SK-N-SH (cell line): ENCODE measurements around the gene EIF3F.

ENCODE experiments used
- EP300 ChIP-seq, 2 experiments: IDR thresholded peaks; 2 replicates each; pipeline versions ENCODE4 v1.4.0 to v1.6.1; 2012; ENCODE audit warnings: borderline replicate concordance in 1 of 2, low read depth in 1 of 2, low read length in 1 of 2
- POLR2AphosphoS5 ChIP-seq: IDR thresholded peaks from 2 replicates; pipeline ENCODE4 v1.6.1; 2012; ENCODE audit warnings: low read depth, low read length
- RAD21 ChIP-seq: IDR thresholded peaks from 2 replicates; pipeline ENCODE4 v1.6.1; 2012; ENCODE audit warnings: mild to moderate bottlenecking, low read length
- RFX5 ChIP-seq: IDR thresholded peaks from 2 replicates; pipeline ENCODE4 v1.6.1; 2012; ENCODE audit warnings: mild to moderate bottlenecking, improper control_type of control experiment, low read length
- SMC3 ChIP-seq: IDR thresholded peaks from 2 replicates; pipeline ENCODE4 v1.6.1; 2012; ENCODE audit warnings: low read depth, low read length, improper control_type of control experiment
- TF ChIP-seq, protein P1 (sequence below): fragments of 200-600 bp; sonication (generic); IDR thresholded peaks from 2 replicates; pipeline ENCODE4 v1.6.1; 2017; ENCODE audit warnings: antibody characterized with exemption, mild to moderate bottlenecking, moderate library complexity
- TF ChIP-seq, protein P2 (sequence below): IDR thresholded peaks from 2 replicates; pipeline ENCODE4 v1.6.1; 2012; ENCODE audit warnings: mild to moderate bottlenecking, low read depth, low read length, moderate library complexity

DNA sequence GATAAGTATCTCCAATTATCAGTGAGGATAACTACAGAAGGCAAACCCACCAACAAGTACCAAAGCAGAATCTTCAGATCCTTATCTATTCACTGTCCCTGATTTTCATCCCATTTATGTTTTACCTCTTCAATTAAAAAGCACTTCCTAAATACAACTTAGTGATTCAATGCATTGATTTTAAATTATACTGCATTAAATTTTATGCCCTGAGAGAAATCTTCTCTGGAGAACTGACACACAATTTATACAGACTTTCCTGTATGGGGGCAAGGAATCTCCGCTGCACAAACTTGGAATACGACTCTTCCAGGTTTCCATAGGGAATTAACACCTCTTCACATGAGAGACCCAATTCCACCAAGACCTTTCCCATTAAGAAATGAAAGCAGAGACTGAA lies 45.5 kb upstream of the EIF3F start, which contains the start of gene OR10A3:
- TF ChIP-seq EP300 (IDR thresholded peaks at IDR 0.05; ENCODE audit: borderline replicate concordance in 1 of 2, low read depth in 1 of 2, low read length in 1 of 2) (no peak), SMC3 (no peak), POLR2AphosphoS5 (no peak), RAD21 (no peak), RFX5 (no peak)
- TF ChIP-seq, protein P1, sequence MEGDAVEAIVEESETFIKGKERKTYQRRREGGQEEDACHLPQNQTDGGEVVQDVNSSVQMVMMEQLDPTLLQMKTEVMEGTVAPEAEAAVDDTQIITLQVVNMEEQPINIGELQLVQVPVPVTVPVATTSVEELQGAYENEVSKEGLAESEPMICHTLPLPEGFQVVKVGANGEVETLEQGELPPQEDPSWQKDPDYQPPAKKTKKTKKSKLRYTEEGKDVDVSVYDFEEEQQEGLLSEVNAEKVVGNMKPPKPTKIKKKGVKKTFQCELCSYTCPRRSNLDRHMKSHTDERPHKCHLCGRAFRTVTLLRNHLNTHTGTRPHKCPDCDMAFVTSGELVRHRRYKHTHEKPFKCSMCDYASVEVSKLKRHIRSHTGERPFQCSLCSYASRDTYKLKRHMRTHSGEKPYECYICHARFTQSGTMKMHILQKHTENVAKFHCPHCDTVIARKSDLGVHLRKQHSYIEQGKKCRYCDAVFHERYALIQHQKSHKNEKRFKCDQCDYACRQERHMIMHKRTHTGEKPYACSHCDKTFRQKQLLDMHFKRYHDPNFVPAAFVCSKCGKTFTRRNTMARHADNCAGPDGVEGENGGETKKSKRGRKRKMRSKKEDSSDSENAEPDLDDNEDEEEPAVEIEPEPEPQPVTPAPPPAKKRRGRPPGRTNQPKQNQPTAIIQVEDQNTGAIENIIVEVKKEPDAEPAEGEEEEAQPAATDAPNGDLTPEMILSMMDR, result no peak
- TF ChIP-seq, protein P2, sequence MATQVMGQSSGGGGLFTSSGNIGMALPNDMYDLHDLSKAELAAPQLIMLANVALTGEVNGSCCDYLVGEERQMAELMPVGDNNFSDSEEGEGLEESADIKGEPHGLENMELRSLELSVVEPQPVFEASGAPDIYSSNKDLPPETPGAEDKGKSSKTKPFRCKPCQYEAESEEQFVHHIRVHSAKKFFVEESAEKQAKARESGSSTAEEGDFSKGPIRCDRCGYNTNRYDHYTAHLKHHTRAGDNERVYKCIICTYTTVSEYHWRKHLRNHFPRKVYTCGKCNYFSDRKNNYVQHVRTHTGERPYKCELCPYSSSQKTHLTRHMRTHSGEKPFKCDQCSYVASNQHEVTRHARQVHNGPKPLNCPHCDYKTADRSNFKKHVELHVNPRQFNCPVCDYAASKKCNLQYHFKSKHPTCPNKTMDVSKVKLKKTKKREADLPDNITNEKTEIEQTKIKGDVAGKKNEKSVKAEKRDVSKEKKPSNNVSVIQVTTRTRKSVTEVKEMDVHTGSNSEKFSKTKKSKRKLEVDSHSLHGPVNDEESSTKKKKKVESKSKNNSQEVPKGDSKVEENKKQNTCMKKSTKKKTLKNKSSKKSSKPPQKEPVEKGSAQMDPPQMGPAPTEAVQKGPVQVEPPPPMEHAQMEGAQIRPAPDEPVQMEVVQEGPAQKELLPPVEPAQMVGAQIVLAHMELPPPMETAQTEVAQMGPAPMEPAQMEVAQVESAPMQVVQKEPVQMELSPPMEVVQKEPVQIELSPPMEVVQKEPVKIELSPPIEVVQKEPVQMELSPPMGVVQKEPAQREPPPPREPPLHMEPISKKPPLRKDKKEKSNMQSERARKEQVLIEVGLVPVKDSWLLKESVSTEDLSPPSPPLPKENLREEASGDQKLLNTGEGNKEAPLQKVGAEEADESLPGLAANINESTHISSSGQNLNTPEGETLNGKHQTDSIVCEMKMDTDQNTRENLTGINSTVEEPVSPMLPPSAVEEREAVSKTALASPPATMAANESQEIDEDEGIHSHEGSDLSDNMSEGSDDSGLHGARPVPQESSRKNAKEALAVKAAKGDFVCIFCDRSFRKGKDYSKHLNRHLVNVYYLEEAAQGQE, result no peak
